Measurements from ENCODE around the gene OGFOD1.
A peak's percentile ranks its signal among the peaks of the same experiment; 100 is the strongest.

Gene OGFOD1

GRCh38 chr16:56512025-56512424 lies 60.7 kb downstream of the OGFOD1 start:
- TF ChIP-seq CTCF (IDR thresholded peaks at IDR 0.05) (no peak), ZFX (IDR thresholded peaks at IDR 0.05; ENCODE audit: borderline replicate concordance) (no peak)
- no peak overlapping the region for H3K27ac ChIP-seq

GRCh38 chr16:56513091-56513490 lies 61.7 kb downstream of the OGFOD1 start:
- no peak for TF ChIP-seq CTCF (IDR thresholded peaks at IDR 0.05)
- no peak for TF ChIP-seq ZFX (IDR thresholded peaks at IDR 0.05; ENCODE audit: borderline replicate concordance)
- no peak overlapping the region for H3K27ac ChIP-seq

GRCh38 chr16:56513972-56514371 lies 62.6 kb downstream of the OGFOD1 start:
- no peak overlapping the region for H3K27ac ChIP-seq
- peak; percentile 88 for TF ChIP-seq CTCF (IDR thresholded peaks at IDR 0.05)
- TF ChIP-seq ZFX (IDR thresholded peaks at IDR 0.05; ENCODE audit: borderline replicate concordance) = no peak

GRCh38 chr16:56514845-56515244 lies 63.5 kb downstream of the OGFOD1 start:
- no peak for TF ChIP-seq CTCF (IDR thresholded peaks at IDR 0.05)
- no peak for TF ChIP-seq ZFX (IDR thresholded peaks at IDR 0.05; ENCODE audit: borderline replicate concordance)
- H3K27ac ChIP-seq = no peak overlapping the region

- TF ChIP-seq ZFX (IDR thresholded peaks at IDR 0.05; ENCODE audit: borderline replicate concordance) = no peak
- TF ChIP-seq CTCF (IDR thresholded peaks at IDR 0.05) = no peak
- H3K27ac ChIP-seq = no peak overlapping the region
Measured at GRCh38 chr16:56515665-56516064, 64.3 kb downstream of the OGFOD1 start.

GRCh38 chr16:56517206-56517605 lies 65.9 kb downstream of the OGFOD1 start:
- TF ChIP-seq ZFX (IDR thresholded peaks at IDR 0.05; ENCODE audit: borderline replicate concordance) = no peak
- TF ChIP-seq CTCF (IDR thresholded peaks at IDR 0.05) = no peak
- H3K27ac ChIP-seq = no peak overlapping the region

GRCh38 chr16:56518425-56518824 lies 67.1 kb downstream of the OGFOD1 start:
- no peak overlapping the region for H3K27ac ChIP-seq
- TF ChIP-seq CTCF (IDR thresholded peaks at IDR 0.05) (no peak), ZFX (IDR thresholded peaks at IDR 0.05; ENCODE audit: borderline replicate concordance) (no peak)

Measured in 22Rv1 (cell line).